GM12873 (cell line): ENCODE measurements around the gene ZNF385B.

ENCODE experiments used
- CTCF ChIP-seq: IDR thresholded peaks from 2 replicates; pipeline ENCODE4 v1.5.1; 2012; ENCODE audit warnings: low read depth, mild to moderate bottlenecking, moderate library complexity, low read length, control low read depth; ENCODE audit not compliant: insufficient read depth; ENCODE audit errors: missing control alignments

Gene ZNF385B

GRCh38 chr2:179745635-179746256, 115.7 kb downstream of the ZNF385B start:
- no peak for TF ChIP-seq CTCF

- no peak for TF ChIP-seq CTCF
These were observed 117.0 kb downstream of the ZNF385B start for GRCh38 chr2:179744401-179744800.

GRCh38 chr2:179741317-179741716, 120.1 kb downstream of the ZNF385B start:
- no peak for TF ChIP-seq CTCF

GRCh38 chr2:179729966-179730365, 131.4 kb downstream of the ZNF385B start:
- no peak for TF ChIP-seq CTCF

GRCh38 chr2:179726461-179727180, 134.8 kb downstream of the ZNF385B start:
- TF ChIP-seq CTCF: no peak

- no peak for TF ChIP-seq CTCF
These were observed 137.0 kb downstream of the ZNF385B start for GRCh38 chr2:179724403-179724802.

- no peak for TF ChIP-seq CTCF
These were observed 141.1 kb downstream of the ZNF385B start for GRCh38 chr2:179720173-179720772.
